ENCODE data around the gene RNF157.

Gene RNF157

GRCh38 chr17:76147211-76148014 lies 92.9 kb downstream of the RNF157 start:
- no peak overlapping the region for H3K27ac ChIP-seq
- TF ChIP-seq CTCF (conservative IDR thresholded peaks at IDR 0.05) (peak; percentile 76), ZFX (IDR thresholded peaks at IDR 0.05) (no peak)

- H3K27ac ChIP-seq = no peak overlapping the region
- TF ChIP-seq ZFX (IDR thresholded peaks at IDR 0.05) = no peak
- TF ChIP-seq CTCF (conservative IDR thresholded peaks at IDR 0.05) = no peak
These were observed 94.0 kb downstream of the RNF157 start for GRCh38 chr17:76146053-76146851.

GRCh38 chr17:76145231-76146052 lies 94.9 kb downstream of the RNF157 start:
- no peak for TF ChIP-seq ZFX (IDR thresholded peaks at IDR 0.05)
- no peak for TF ChIP-seq CTCF (conservative IDR thresholded peaks at IDR 0.05)
- no peak overlapping the region for H3K27ac ChIP-seq

- no peak for TF ChIP-seq CTCF (conservative IDR thresholded peaks at IDR 0.05)
- TF ChIP-seq ZFX (IDR thresholded peaks at IDR 0.05) = no peak
- H3K27ac ChIP-seq = no peak overlapping the region
These were observed 97.7 kb downstream of the RNF157 start for GRCh38 chr17:76142585-76143041.

GRCh38 chr17:76142039-76142584 lies 98.2 kb downstream of the RNF157 start:
- no peak overlapping the region; the same call in 1 of the 2 replicates for H3K27ac ChIP-seq
- TF ChIP-seq ZFX (IDR thresholded peaks at IDR 0.05) = no peak

GRCh38 chr17:76141212-76142038 lies 98.9 kb downstream of the RNF157 start, which contains the start of gene FOXJ1:
Gene FOXJ1 (minus strand): TSS chr17:76141245. CDS start chr17:76140395, 850 bp downstream.
- TF ChIP-seq CTCF (conservative IDR thresholded peaks at IDR 0.05) = no peak
- TF ChIP-seq ZFX (IDR thresholded peaks at IDR 0.05) = no peak
- peak within 1 kb of the TSS; percentile 34 for H3K27ac ChIP-seq
